A673 (cell line): ENCODE results near the gene ANKRD55. TPM values are rescaled to one million over a fixed set of nuclear protein-coding genes. Genes with fewer than 3 reads are reported as not detected.

Experiments used
- BruUV-seq: library from RNA; stranded (reverse); fragments of 400-500 nt; replicated peaks from 2 replicates; lab custom pipeline; 2021; lab: Mats Ljungman, UMichigan
- CTCF ChIA-PET: fragments of 300-600 bp; sonication (Branson Sonifier 250); formaldehyde crosslinking; loops from one replicate; lab custom pipeline; 2022; ENCODE audit warnings: antibody characterized with exemption; lab: Charles Lee
- POLR2A ChIA-PET: fragments of 300-600 bp; sonication (Branson Sonifier 250); formaldehyde crosslinking; loops from one replicate; lab custom pipeline; 2022; ENCODE audit warnings: antibody characterized with exemption; ENCODE audit not compliant: low non-redundant PET; lab: Charles Lee
- DNase-seq: peaks from one replicate; pipeline ENCODE4 v3.0.0-alpha.2; 2015; ENCODE audit warnings: low spot score
- H3K27ac ChIP-seq: fragments of 200-600 bp; sonication (generic); 2 replicates; pipeline ENCODE4 v1.5.1; 2016; ENCODE audit warnings: mixed run types, low read depth, mild to moderate bottlenecking, mixed read lengths, antibody characterized with exemption, low read length; ENCODE audit not compliant: poor library complexity, severe bottlenecking
- H3K27me3 ChIP-seq: fragments of 200-600 bp; sonication (generic); replicated peaks from 2 replicates; pipeline ENCODE4 v1.6.1; 2017; ENCODE audit warnings: mixed run types, low read depth, mild to moderate bottlenecking, mixed read lengths, antibody characterized with exemption, low read length; ENCODE audit not compliant: insufficient read depth, poor library complexity
- H3K36me3 ChIP-seq: fragments of 200-600 bp; sonication (generic); 2 replicates; pipeline ENCODE4 v1.6.1; 2016; ENCODE audit warnings: mixed run types, mild to moderate bottlenecking, mixed read lengths, antibody characterized with exemption, low read length; ENCODE audit not compliant: insufficient read depth, poor library complexity, severe bottlenecking
- H3K4me1 ChIP-seq: fragments of 200-600 bp; sonication (generic); 2 replicates; pipeline ENCODE4 v1.6.1; 2017; ENCODE audit warnings: mixed run types, mild to moderate bottlenecking, mixed read lengths, antibody characterized with exemption, low read length; ENCODE audit not compliant: insufficient read depth, poor library complexity, severe bottlenecking
- H3K4me3 ChIP-seq: fragments of 200-600 bp; sonication (generic); 2 replicates; pipeline ENCODE4 v1.5.1; 2016; ENCODE audit warnings: low read depth, mixed run types, mild to moderate bottlenecking, mixed read lengths, low read length; ENCODE audit not compliant: poor library complexity, severe bottlenecking
- H3K9me3 ChIP-seq: fragments of 200-600 bp; sonication (generic); 2 replicates; pipeline ENCODE4 v1.6.1; 2016; ENCODE audit warnings: mixed run types, low read depth, mild to moderate bottlenecking, mixed read lengths, antibody characterized with exemption, low read length; ENCODE audit not compliant: poor library complexity, severe bottlenecking
- CTCF ChIP-seq: fragments of 300-800, 200-600 bp; sonication (generic); conservative IDR thresholded peaks from 2 replicates; pipeline ENCODE4 v1.5.1; 2017; ENCODE audit warnings: low read depth, mild to moderate bottlenecking, antibody characterized with exemption, low read length, moderate library complexity, mixed read lengths
- EZH2 ChIP-seq: fragments of 200-600 bp; sonication (generic); IDR thresholded peaks from 2 replicates; pipeline ENCODE4 v1.6.1; 2017; ENCODE audit warnings: borderline replicate concordance, low read depth, mild to moderate bottlenecking, mixed read lengths, antibody characterized with exemption, low read length; ENCODE audit not compliant: poor library complexity, severe bottlenecking
- intact Hi-C: fragments of 100-400 bp; cut with micrococcal nuclease; formaldehyde crosslinking; loops from one replicate; pipeline ENCODE4 v1.10.0; 2022; ENCODE audit not compliant: unreplicated experiment
- total RNA-seq: library from RNA; stranded (reverse); gene quantifications from 2 replicates; pipeline ENCODE4 v1.2.3, GENCODE V29; 2021

The ANKRD55 gene
- total RNA-seq, 1 experiment from 2014 or later: not detected

- intact Hi-C loops: no loop called here
- Histone ChIP-seq H3K27ac (no peak overlapping the region), H3K4me1 (no peaks in the 10 kb centered on the region), H3K4me3 (no peak overlapping the region), H3K9me3 (no peaks in the 10 kb centered on the region), H3K36me3 (no peaks in the 10 kb centered on the region), H3K27me3 (no peaks in the 10 kb centered on the region)
- no peak for DNase-seq
- POLR2A ChIA-PET: no interaction called here
- CTCF ChIA-PET: no interaction called here
- BruUV-seq: no TSS peak
- TF ChIP-seq EZH2 (no peak), CTCF (no peak)
Observed at GRCh38 chr5:56116599-56117141, 116.5 kb downstream of the ANKRD55 start.

- CTCF ChIA-PET: no interaction called here
- POLR2A ChIA-PET: no interaction called here
- H3K27ac ChIP-seq: no peak overlapping the region
Observed at GRCh38 chr5:56115589-56115988, 117.5 kb downstream of the ANKRD55 start.

GRCh38 chr5:56112526-56113121 is 120.5 kb downstream of the ANKRD55 start:
- TF ChIP-seq EZH2 (no peak), CTCF (no peak)
- Histone ChIP-seq H3K36me3 (no peaks in the 10 kb centered on the region), H3K4me1 (no peaks in the 10 kb centered on the region), H3K27me3 (no peaks in the 10 kb centered on the region), H3K4me3 (no peak overlapping the region), H3K9me3 (no peaks in the 10 kb centered on the region), H3K27ac (no peak overlapping the region)
- POLR2A ChIA-PET: no interaction called here
- BruUV-seq: no TSS peak
- CTCF ChIA-PET: no interaction called here
- intact Hi-C loops: no loop called here
- no peak for DNase-seq

More at GRCh38 chr5:56115589-56115988, 117.5 kb downstream of the ANKRD55 start:
- Histone ChIP-seq H3K36me3 (no peaks in the 10 kb centered on the region), H3K9me3 (no peaks in the 10 kb centered on the region), H3K4me1 (no peaks in the 10 kb centered on the region), H3K27me3 (no peaks in the 10 kb centered on the region), H3K4me3 (no peak overlapping the region)
- TF ChIP-seq EZH2: no peak
- TF ChIP-seq CTCF: no peak
- intact Hi-C loops: no loop called here
- no TSS peak for BruUV-seq
- DNase-seq: no peak
